Testis (tissue), 3 donors: ENCODE data around the gene PEMT. TPM values are rescaled to one million over a fixed set of nuclear protein-coding genes. Genes with fewer than 3 reads are reported as not detected.
"Not testable (repeated sequence)": the region's sequence is repeated elsewhere in the genome, so short reads cannot be mapped to it uniquely, and the experiment has no call there.

Experiments used
- DNase-seq: peaks from one replicate; pipeline ENCODE4 v3.0.0-alpha.2; 2019
- H3K27ac ChIP-seq, 2 donors: fragments of 200-600 bp; sonication (generic); one replicate each; pipeline ENCODE4 v1.5.1; 2019
- H3K27me3 ChIP-seq: fragments of 200-600 bp; sonication (generic); one replicate; pipeline ENCODE4 v1.5.1; 2019
- H3K36me3 ChIP-seq: fragments of 200-600 bp; sonication (generic); one replicate; pipeline ENCODE4 v1.5.1; 2017; ENCODE audit warnings: low read depth; ENCODE audit errors: missing control alignments
- H3K4me1 ChIP-seq: fragments of 200-600 bp; sonication (generic); one replicate; pipeline ENCODE4 v1.5.1; 2019
- H3K4me3 ChIP-seq, 2 donors: fragments of 200-600 bp; sonication (generic); one replicate each; pipeline ENCODE4 v1.5.1; 2017 to 2019
- H3K9me3 ChIP-seq: fragments of 200-600 bp; sonication (generic); one replicate; pipeline ENCODE4 v1.5.1; 2017
- POLR2A ChIP-seq: fragments of 450-650 bp; IDR thresholded peaks from one replicate; pipeline ENCODE4 v1.6.1; 2017; ENCODE audit warnings: antibody characterized with exemption, mild to moderate bottlenecking, moderate library complexity
- WGBS, 2 donors: methylation state at CpG; one replicate each; pipeline ENCODE4 v1.1.5; 2018; 5-methylcytosine and 5-hydroxymethylcytosine counted together
- intact Hi-C: fragments of 100-400 bp; cut with DNase I; formaldehyde crosslinking; loops from one replicate; pipeline ENCODE4 v1.15.1; 2023; ENCODE audit warnings: low total_unique reads
- polyA plus RNA-seq: library from polyadenylated mRNA; stranded (reverse); fragments of 350-450 nt; fragmentation: Illumina TruSeq; extraction: RNeasy Lipid Tissue Mini Kit (QIAGEN cat#74804); gene quantifications from one replicate; pipeline ENCODE4 v1.2.3, GENCODE V29; 2014; ENCODE audit warnings: low read depth, low replicate concordance; ENCODE audit not compliant: insufficient read depth
- total RNA-seq, 2 donors: library from RNA; depleted of rRNA; stranded (reverse); fragments of >200 nt; gene quantifications; one replicate each; pipeline ENCODE4 v1.2.3, GENCODE V29; 2016
- TF ChIP-seq, protein P1 (sequence below), 3 experiments: fragments of 450-650 bp in 2 of 3; fragments of 200-600 bp in 1 of 3; sonication (generic) in 1 of 3; IDR thresholded peaks; one replicate each; pipeline ENCODE4 v1.5.1; 2016 to 2019; ENCODE audit warnings: antibody characterized with exemption in 3 of 3, mild to moderate bottlenecking in 2 of 3, moderate library complexity in 1 of 3

PEMT gene
- total and polyA plus RNA-seq, 3 donors from 2014 or later, result 66.0 to 120 (median 83.1) TPM

DNA sequence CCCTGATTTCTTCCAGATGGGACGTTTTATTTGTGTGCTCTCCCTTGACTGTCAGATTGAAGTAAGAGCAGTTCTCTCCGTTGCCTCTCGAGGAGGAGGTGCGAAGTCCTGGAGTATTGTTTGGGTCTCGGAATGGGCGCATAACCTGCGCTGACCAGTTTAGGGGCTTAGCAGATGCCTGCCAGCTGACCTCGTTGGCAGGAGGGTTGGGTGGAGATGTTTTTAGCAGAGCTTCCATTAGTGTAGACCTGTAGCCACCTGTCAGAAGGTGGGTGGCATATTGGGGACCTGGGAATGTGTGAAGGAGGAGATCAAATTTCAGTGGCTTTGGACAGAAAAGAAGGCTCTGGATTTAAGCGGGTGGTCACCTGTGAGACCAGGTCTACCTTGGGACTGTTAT, 98.9 kb downstream of the PEMT start:
- no peak for TF ChIP-seq POLR2A
- TF ChIP-seq, protein P1, sequence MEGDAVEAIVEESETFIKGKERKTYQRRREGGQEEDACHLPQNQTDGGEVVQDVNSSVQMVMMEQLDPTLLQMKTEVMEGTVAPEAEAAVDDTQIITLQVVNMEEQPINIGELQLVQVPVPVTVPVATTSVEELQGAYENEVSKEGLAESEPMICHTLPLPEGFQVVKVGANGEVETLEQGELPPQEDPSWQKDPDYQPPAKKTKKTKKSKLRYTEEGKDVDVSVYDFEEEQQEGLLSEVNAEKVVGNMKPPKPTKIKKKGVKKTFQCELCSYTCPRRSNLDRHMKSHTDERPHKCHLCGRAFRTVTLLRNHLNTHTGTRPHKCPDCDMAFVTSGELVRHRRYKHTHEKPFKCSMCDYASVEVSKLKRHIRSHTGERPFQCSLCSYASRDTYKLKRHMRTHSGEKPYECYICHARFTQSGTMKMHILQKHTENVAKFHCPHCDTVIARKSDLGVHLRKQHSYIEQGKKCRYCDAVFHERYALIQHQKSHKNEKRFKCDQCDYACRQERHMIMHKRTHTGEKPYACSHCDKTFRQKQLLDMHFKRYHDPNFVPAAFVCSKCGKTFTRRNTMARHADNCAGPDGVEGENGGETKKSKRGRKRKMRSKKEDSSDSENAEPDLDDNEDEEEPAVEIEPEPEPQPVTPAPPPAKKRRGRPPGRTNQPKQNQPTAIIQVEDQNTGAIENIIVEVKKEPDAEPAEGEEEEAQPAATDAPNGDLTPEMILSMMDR (IDR thresholded peaks at IDR 0.05), result no peak
- Histone ChIP-seq H3K4me3 (no peak overlapping the region), H3K36me3 (no peaks in the 10 kb centered on the region), H3K4me1 (peaks cover 15% of the 10 kb centered on the region), H3K27me3 (no peaks in the 10 kb centered on the region), H3K9me3 (no peaks in the 10 kb centered on the region), H3K27ac (peak overlapping the region in 1 of 2 donors; percentile 80)
- intact Hi-C loops, result loop anchor here (5.0 to 10.0 kb wide), 2 partner anchors 72 to 145 kb away; no protein-coding TSS in a partner anchor
- 71% methylated on average over 9 of the region's 9 CpGs for WGBS, 2 donors
- no peak for DNase-seq

DNA sequence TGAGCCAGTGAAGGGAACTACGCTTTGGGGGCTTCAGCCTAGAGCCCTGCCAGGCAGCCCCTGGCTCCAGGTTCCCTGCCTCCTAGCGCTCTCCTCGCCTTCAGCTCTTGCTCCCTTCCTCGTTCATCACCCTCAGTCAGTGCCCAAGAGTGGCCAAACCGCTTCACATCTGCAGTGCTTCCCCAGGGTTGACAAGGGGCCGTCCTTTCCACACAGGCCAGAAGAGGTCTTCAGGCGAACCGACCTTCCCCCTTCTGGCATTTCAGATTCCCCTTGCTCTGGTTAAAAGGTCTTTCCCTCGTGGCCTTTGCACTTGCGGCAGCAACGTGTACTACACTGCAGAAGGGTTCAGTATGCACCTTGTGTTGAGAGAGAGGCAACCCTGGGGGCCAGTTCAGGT, 99.4 kb downstream of the PEMT start:
- Histone ChIP-seq H3K27me3 (no peaks in the 10 kb centered on the region), H3K4me3 (no peak overlapping the region), H3K4me1 (peaks cover 11% of the 10 kb centered on the region), H3K27ac (no peak overlapping the region), H3K9me3 (no peaks in the 10 kb centered on the region), H3K36me3 (no peaks in the 10 kb centered on the region)
- no peak for TF ChIP-seq POLR2A
- TF ChIP-seq, protein P1 (IDR thresholded peaks at IDR 0.05), result no peak
- 47 to 57% methylated on average over 11 of the region's 11 CpGs for WGBS, 2 donors
- no peak for DNase-seq
- intact Hi-C loops, result loop anchor here (5.0 to 10.0 kb wide), 2 partner anchors 73 to 145 kb away; no protein-coding TSS in a partner anchor

DNA sequence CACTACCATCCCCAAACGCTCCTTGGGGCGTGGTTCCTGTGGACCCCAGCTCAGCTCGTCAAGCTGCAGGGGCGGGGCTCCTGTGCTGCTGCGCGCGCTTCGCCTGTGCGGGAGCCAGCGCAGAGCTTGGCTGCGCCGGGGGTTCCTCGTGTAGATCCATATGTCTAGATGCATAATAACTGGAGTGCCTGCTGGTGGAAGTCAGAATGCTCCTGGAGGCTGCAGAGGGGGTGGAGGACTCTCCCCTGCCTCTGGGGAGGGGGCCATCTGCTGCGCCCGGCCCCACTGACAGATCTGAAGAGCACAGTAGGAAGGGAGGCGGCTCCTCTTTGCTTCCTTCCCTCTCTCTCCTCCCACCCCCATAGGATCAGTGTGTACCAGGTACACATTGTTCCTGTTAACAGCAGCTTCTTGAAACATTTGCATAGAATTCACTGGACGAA, 99.9 kb downstream of the PEMT start:
- no peaks in the 10 kb centered on the region for H3K27me3 ChIP-seq
- H3K4me3 ChIP-seq, result no peak overlapping the region
- 43 to 62% methylated on average over 11 to 17 of the region's 17 CpGs for WGBS, 2 donors
- no peak for DNase-seq
- peak overlapping the region in 1 of 2 donors; percentile 19 for H3K27ac ChIP-seq
- TF ChIP-seq, protein P1 (IDR thresholded peaks at IDR 0.05), result no peak
- no peak for TF ChIP-seq POLR2A
- H3K9me3 ChIP-seq, result no peaks in the 10 kb centered on the region
- intact Hi-C loops, result loop anchor here (5.0 to 10.0 kb wide), 2 partner anchors 73 to 146 kb away; no protein-coding TSS in a partner anchor
- peaks cover 9% of the 10 kb centered on the region for H3K4me1 ChIP-seq
- H3K36me3 ChIP-seq, result no peaks in the 10 kb centered on the region

DNA sequence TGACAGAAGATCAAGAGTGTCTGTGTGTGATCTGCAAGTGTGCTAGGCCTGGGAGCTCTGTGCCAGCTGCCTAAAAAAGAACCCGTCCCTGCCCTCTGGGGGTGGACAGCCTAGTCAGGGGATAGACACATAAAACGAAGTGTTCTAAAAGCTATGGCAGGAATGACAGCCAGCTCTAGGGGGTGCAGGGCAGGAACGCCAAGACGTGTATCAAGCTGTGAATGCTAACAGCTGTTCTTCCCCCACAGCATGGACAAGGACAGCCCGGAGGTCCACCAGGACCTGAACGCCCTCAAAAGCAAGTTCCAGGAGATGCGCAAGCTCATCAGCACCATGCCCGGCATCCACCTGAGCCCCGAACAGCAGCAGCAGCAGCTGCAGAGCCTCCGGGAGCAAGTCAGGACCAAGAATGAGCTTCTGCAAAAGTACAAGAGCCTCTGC, 100.5 kb downstream of the PEMT start:
- H3K4me3 ChIP-seq, result no peak overlapping the region
- no peak for TF ChIP-seq POLR2A
- TF ChIP-seq, protein P1 (IDR thresholded peaks at IDR 0.05), result no peak
- H3K4me1 ChIP-seq, result peaks cover 9% of the 10 kb centered on the region
- 60 to 78% methylated on average over 3 to 10 of the region's 10 CpGs for WGBS, 2 donors
- H3K36me3 ChIP-seq, result no peaks in the 10 kb centered on the region
- intact Hi-C loops, result loop anchor here (5.0 to 10.0 kb wide), 2 partner anchors 74 to 146 kb away; no protein-coding TSS in a partner anchor
- H3K27ac ChIP-seq, result peak overlapping the region in 1 of 2 donors; percentile 19
- no peaks in the 10 kb centered on the region for H3K9me3 ChIP-seq
- DNase-seq, result no peak
- H3K27me3 ChIP-seq, result no peaks in the 10 kb centered on the region

DNA sequence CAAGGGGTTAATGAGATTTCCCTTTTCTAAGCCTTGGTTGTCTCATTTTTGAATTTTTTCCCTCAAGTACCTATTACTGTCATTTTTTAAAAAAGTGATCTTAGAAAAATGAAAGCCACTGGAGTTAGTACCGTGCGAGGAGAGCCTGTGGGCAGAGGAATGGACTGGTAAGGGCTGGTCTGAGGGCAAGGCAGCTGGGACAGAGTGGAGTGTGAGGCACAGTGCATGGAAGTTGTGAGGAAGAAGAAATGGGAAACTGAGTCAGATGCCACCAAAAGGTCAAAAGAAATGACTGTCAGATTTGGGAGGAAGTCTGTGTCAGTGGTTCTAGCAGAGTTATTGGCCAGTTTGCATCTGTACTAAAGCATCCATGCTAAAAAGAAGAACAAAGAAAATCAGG, 103.5 kb downstream of the PEMT start:
- H3K9me3 ChIP-seq, result no peaks in the 10 kb centered on the region
- peaks cover 9% of the 10 kb centered on the region for H3K4me1 ChIP-seq
- TF ChIP-seq, protein P1 (IDR thresholded peaks at IDR 0.05), result no peak
- no peak for TF ChIP-seq POLR2A
- H3K36me3 ChIP-seq, result no peaks in the 10 kb centered on the region
- WGBS, 2 donors, result 43 to 47% methylated on average over 2 of the region's 2 CpGs
- no peak for DNase-seq
- H3K27me3 ChIP-seq, result no peaks in the 10 kb centered on the region
- intact Hi-C loops, result no loop called here
- no peak overlapping the region for H3K4me3 ChIP-seq
- no peak overlapping the region for H3K27ac ChIP-seq

DNA sequence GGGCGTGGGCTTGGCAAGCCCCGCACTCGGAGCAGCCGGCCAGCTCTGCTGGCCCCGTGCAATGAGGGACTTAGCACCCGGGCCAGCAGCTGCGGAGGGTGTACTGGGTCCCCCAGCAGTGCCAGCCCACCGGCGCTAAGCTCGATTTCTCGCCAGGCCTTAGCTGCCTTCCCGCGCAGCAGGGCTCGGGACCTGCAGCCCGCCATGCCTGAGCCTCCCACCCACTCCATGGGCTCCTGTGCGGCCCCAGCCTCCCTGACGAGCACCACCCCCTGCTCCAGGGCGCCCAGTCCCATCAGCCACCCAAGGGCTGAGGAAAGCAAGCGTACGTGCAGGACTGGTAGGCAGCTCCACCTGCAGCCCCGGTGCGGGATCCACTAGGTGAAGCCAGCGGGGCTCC, 105.1 kb downstream of the PEMT start:
- H3K4me1 ChIP-seq, H3K27ac ChIP-seq, H3K9me3 ChIP-seq, H3K36me3 ChIP-seq, H3K27me3 ChIP-seq, DNase-seq, intact Hi-C loops: not testable (repeated sequence)
- H3K4me3 ChIP-seq, result peak overlapping the region in 1 of 2 donors; percentile 24
- 80 to 96% methylated on average over 4 to 15 of the region's 23 CpGs for WGBS, 2 donors
